GM23338 (cell line): ENCODE measurements around the gene PRUNE2. TPM values are rescaled to one million over a fixed set of nuclear protein-coding genes. Genes with fewer than 3 reads are reported as not detected.

Experiments
- ATAC-seq: fragments of 200-7000 bp; cut with Tn5 transposase; 3 replicates; pipeline ENCODE4 v1.9.1; 2020
- DNase-seq: peaks from one replicate; pipeline ENCODE4 v3.0.0-alpha.2; 2015; ENCODE audit warnings: low spot score
- H2AFZ ChIP-seq: fragments of 200-600 bp; sonication (generic); 2 replicates; pipeline ENCODE4 v1.8.0; 2016; ENCODE audit warnings: antibody characterized with exemption, mild to moderate bottlenecking, moderate library complexity
- H3F3A ChIP-seq: fragments of 200-600 bp; sonication (generic); replicated peaks from 2 replicates; pipeline ENCODE4 v1.8.0; 2017; ENCODE audit warnings: antibody characterized with exemption, mixed run types, low read depth
- H3K27ac ChIP-seq: fragments of 200-600 bp; sonication (generic); 2 replicates; pipeline ENCODE4 v1.6.1; 2016; ENCODE audit warnings: low read depth
- H3K27me3 ChIP-seq: fragments of 200-600 bp; sonication (generic); 2 replicates; pipeline ENCODE4 v1.8.0; 2016; ENCODE audit warnings: mild to moderate bottlenecking, mixed run types, moderate library complexity; ENCODE audit not compliant: insufficient read depth
- H3K36me3 ChIP-seq: fragments of 200-600 bp; sonication (generic); 2 replicates; pipeline ENCODE4 v1.8.0; 2016; ENCODE audit warnings: mild to moderate bottlenecking; ENCODE audit not compliant: insufficient read depth
- H3K4me1 ChIP-seq: fragments of 200-600 bp; sonication (generic); 2 replicates; pipeline ENCODE4 v1.8.0; 2016; ENCODE audit warnings: mild to moderate bottlenecking, moderate library complexity; ENCODE audit not compliant: insufficient read depth
- H3K4me2 ChIP-seq: fragments of 200-600 bp; sonication (generic); 2 replicates; pipeline ENCODE4 v1.7.1; 2017; ENCODE audit warnings: mixed run types
- H3K4me3 ChIP-seq: fragments of 200-600 bp; sonication (generic); 2 replicates; pipeline ENCODE4 v1.6.1; 2016; ENCODE audit warnings: mixed run types
- H3K79me2 ChIP-seq: fragments of 200-600 bp; sonication (generic); replicated peaks from 2 replicates; pipeline ENCODE4 v1.8.0; 2017; ENCODE audit warnings: mild to moderate bottlenecking; ENCODE audit not compliant: insufficient read depth
- H3K9me2 ChIP-seq: fragments of 200-600 bp; sonication (generic); 2 replicates; pipeline ENCODE4 v1.8.0; 2017; ENCODE audit not compliant: insufficient read depth
- H4K20me1 ChIP-seq: fragments of 200-600 bp; sonication (generic); replicated peaks from 2 replicates; pipeline ENCODE4 v1.8.0; 2017; ENCODE audit warnings: mild to moderate bottlenecking; ENCODE audit not compliant: insufficient read depth
- H3K27ac Mint-ChIP-seq: 2 replicates; pipeline ENCODE4 v1.8.0; 2020; ENCODE audit warnings: inconsistent platforms, mild to moderate bottlenecking, moderate library complexity, mixed read lengths
- H3K27me3 Mint-ChIP-seq: 3 replicates; pipeline ENCODE4 v1.8.0; 2022; ENCODE audit warnings: low read depth, mild to moderate bottlenecking, moderate library complexity, mixed read lengths, inconsistent platforms; ENCODE audit not compliant: insufficient read depth, poor library complexity
- H3K36me3 Mint-ChIP-seq: 3 replicates; pipeline ENCODE4 v1.8.0; 2021; ENCODE audit warnings: low read depth, mild to moderate bottlenecking, inconsistent platforms, moderate library complexity, mixed read lengths
- H3K4me1 Mint-ChIP-seq: 3 replicates; pipeline ENCODE4 v1.8.0; 2020; ENCODE audit warnings: mild to moderate bottlenecking, inconsistent platforms, mixed read lengths
- H3K4me3 Mint-ChIP-seq: 3 replicates; pipeline ENCODE4 v1.8.0; 2021; ENCODE audit warnings: moderate library complexity, mild to moderate bottlenecking, inconsistent platforms, mixed read lengths
- H3K9me3 Mint-ChIP-seq: 3 replicates; pipeline ENCODE4 v1.8.0; 2020; ENCODE audit warnings: moderate library complexity, mild to moderate bottlenecking, inconsistent platforms, mixed read lengths
- CTCF ChIP-seq, 2 experiments: fragments of 200-600 bp in 1 of 2; sonication (generic) in 1 of 2; conservative IDR thresholded peaks; 2 replicates each; pipeline versions ENCODE4 v1.5.1 to v1.6.1; 2016 to 2017; ENCODE audit warnings: antibody characterized with exemption in 2 of 2, low read depth in 2 of 2, mild to moderate bottlenecking in 2 of 2, moderate library complexity in 1 of 2
- ETS1 ChIP-seq: IDR thresholded peaks from 2 replicates; pipeline ENCODE4 v1.6.1; 2016; ENCODE audit warnings: antibody characterized with exemption
- EZH2phosphoT487 ChIP-seq: fragments of 200-600 bp; sonication (generic); IDR thresholded peaks from one replicate; pipeline ENCODE4 v1.8.1; 2018; ENCODE audit warnings: antibody characterized with exemption; ENCODE audit not compliant: unreplicated experiment
- JUNB ChIP-seq: IDR thresholded peaks from one replicate; pipeline ENCODE4 v1.6.1; 2016; ENCODE audit warnings: antibody characterized with exemption; ENCODE audit not compliant: unreplicated experiment
- NANOG ChIP-seq: IDR thresholded peaks from 2 replicates; pipeline ENCODE4 v1.6.1; 2016; ENCODE audit warnings: antibody characterized with exemption, borderline replicate concordance
- POLR2AphosphoS5 ChIP-seq: IDR thresholded peaks from 2 replicates; pipeline ENCODE4 v1.6.1; 2016; ENCODE audit warnings: antibody characterized with exemption, low read depth
- STAT1 ChIP-seq: IDR thresholded peaks from one replicate; pipeline ENCODE4 v1.6.1; 2016; ENCODE audit warnings: antibody characterized with exemption; ENCODE audit not compliant: unreplicated experiment
- ZNF114 ChIP-seq: fragments of 250-450 bp; sonication (Bioruptor Pico); IDR thresholded peaks from 2 replicates; pipeline ENCODE4 v1.5.0; 2020; ENCODE audit warnings: mild to moderate bottlenecking, moderate library complexity
- polyA plus RNA-seq: library from polyadenylated mRNA; unstranded; fragments of >200 nt; fragmentation: Nextera tagmentation; extraction: Ambion mirVana; gene quantifications from 2 replicates; pipeline ENCODE4 v1.2.1, GENCODE V29; 2016
- total RNA-seq: library from RNA; depleted of rRNA; stranded (reverse); fragments of >200 nt; shearing (Covaris generic); gene quantifications from 2 replicates; pipeline ENCODE4 v1.2.3, GENCODE V29; 2014

The PRUNE2 gene
- total and polyA plus RNA-seq, 2 experiments from 2014 or later, result 10.6 to 26.5 TPM

GRCh38 chr9:76784881-76785280, 121.0 kb downstream of the PRUNE2 start (continued):
- no peak for TF ChIP-seq ZNF114 (CRISPR knock-in tag)
- no peak for TF ChIP-seq NANOG
- no peak for TF ChIP-seq POLR2AphosphoS5
- TF ChIP-seq CTCF (conservative IDR thresholded peaks at IDR 0.05; ENCODE audit: low read depth in 2 of 2), result no peak
- TF ChIP-seq EZH2phosphoT487, result no peak
- no peak for TF ChIP-seq STAT1
- TF ChIP-seq ETS1, result no peak
- no peak for TF ChIP-seq JUNB

GRCh38 chr9:76772686-76773445, 133.0 kb downstream of the PRUNE2 start:
- no peaks in the 10 kb centered on the region for H3K9me3 Mint-ChIP-seq
- H3K4me3 ChIP-seq, result no peak overlapping the region
- peaks cover 2% of the 10 kb centered on the region for H3K27me3 Mint-ChIP-seq
- no peak overlapping the region for H3K4me3 Mint-ChIP-seq
- H3K27me3 ChIP-seq, result no peaks in the 10 kb centered on the region
- H3K9me2 ChIP-seq, result no peaks in the 10 kb centered on the region
- no peak overlapping the region for H3K27ac Mint-ChIP-seq
- no peak overlapping the region for H2AFZ ChIP-seq
- 0 out of 2 replicates have a peak, but pooled peaks cover 2% of the 10 kb centered on the region for H4K20me1 ChIP-seq
- H3K36me3 ChIP-seq, result no peaks in the 10 kb centered on the region
- H3F3A ChIP-seq, result no peaks in the 10 kb centered on the region
- no peaks in the 10 kb centered on the region for H3K79me2 ChIP-seq
- no peaks in the 10 kb centered on the region for H3K4me1 Mint-ChIP-seq
- no peak for ATAC-seq
- no peak overlapping the region for H3K27ac ChIP-seq
- no peak for DNase-seq
- no peaks in the 10 kb centered on the region for H3K36me3 Mint-ChIP-seq
- H3K4me2 ChIP-seq, result no peak overlapping the region
- TF ChIP-seq ZNF114 (CRISPR knock-in tag) (no peak), EZH2phosphoT487 (no peak), CTCF (conservative IDR thresholded peaks at IDR 0.05; ENCODE audit: low read depth in 2 of 2) (no peak), NANOG (no peak), STAT1 (no peak)
- no peaks in the 10 kb centered on the region for H3K4me1 ChIP-seq
